Thoracic aorta (tissue), 2 donors: ENCODE measurements around the gene PCBP3. TPM values are rescaled to one million over a fixed set of nuclear protein-coding genes. Genes with fewer than 3 reads are reported as not detected.

Experiments used
- ATAC-seq: fragments of 150-250 bp; one replicate; pipeline ENCODE4 v1.8.0; 2017; ENCODE audit warnings: low read depth; ENCODE audit not compliant: insufficient number of reproducible peaks, low FRiP score
- DNase-seq: peaks from one replicate; pipeline ENCODE4 v3.0.0-alpha.2; 2020; ENCODE audit warnings: low spot score
- H3K27ac ChIP-seq, 2 donors: fragments of 200-600 bp; sonication (generic); 1 replicate in 1 of 2; 2 replicates in 1 of 2; pipeline ENCODE4 v1.5.1; 2016; ENCODE audit warnings: mild to moderate bottlenecking in 2 of 2, moderate library complexity in 2 of 2
- H3K27me3 ChIP-seq: fragments of 200-600 bp; sonication (generic); replicated peaks from 2 replicates; pipeline ENCODE4 v1.6.0; 2016; ENCODE audit warnings: mild to moderate bottlenecking; ENCODE audit not compliant: insufficient read depth
- H3K36me3 ChIP-seq: fragments of 200-600 bp; sonication (generic); one replicate; pipeline ENCODE4 v1.5.1; 2016
- H3K4me1 ChIP-seq, 2 donors: fragments of 200-600 bp; sonication (generic); 1 replicate in 1 of 2; 2 replicates in 1 of 2; pipeline versions ENCODE4 v1.5.1 to v1.6.0; 2016; ENCODE audit warnings: low read depth in 2 of 2, mild to moderate bottlenecking in 1 of 2; ENCODE audit not compliant: control insufficient read depth in 1 of 2
- H3K4me3 ChIP-seq: fragments of 200-600 bp; sonication (generic); 2 replicates; pipeline ENCODE4 v1.5.1; 2016; ENCODE audit warnings: mild to moderate bottlenecking
- H3K9me3 ChIP-seq: fragments of 200-600 bp; sonication (generic); 2 replicates; pipeline ENCODE4 v1.5.1; 2016
- CTCF ChIP-seq: fragments of 200-600 bp; sonication (generic); IDR thresholded peaks from one replicate; pipeline ENCODE4 v1.5.1; 2019; ENCODE audit warnings: antibody characterized with exemption
- total RNA-seq, 2 donors: library from RNA; depleted of rRNA; stranded (reverse); fragments of >200 nt; gene quantifications; one replicate each; pipeline versions ENCODE4 v1.1.0 to v1.2.3, GENCODE V29; 2016

The PCBP3 gene
- total RNA-seq, 2 donors from 2014 or later, result 4.5 to 28.4 TPM

- H3K36me3 ChIP-seq, result no peaks in the 10 kb centered on the region
- H3K4me3 ChIP-seq, result no peak overlapping the region
- no peak for TF ChIP-seq CTCF
- H3K27me3 ChIP-seq, result no peaks in the 10 kb centered on the region
- peaks cover 3 to 34% of the 10 kb centered on the region in 2 donors for H3K4me1 ChIP-seq
- ATAC-seq (no peak), DNase-seq (no peak)
- no peak overlapping the region for H3K27ac ChIP-seq
- H3K9me3 ChIP-seq, result no peaks in the 10 kb centered on the region
These were observed 6.4 kb upstream of the PCBP3 start for GRCh38 chr21:45636951-45637646.

- no peaks in the 10 kb centered on the region for H3K36me3 ChIP-seq
- no peak for TF ChIP-seq CTCF
- no peak overlapping the region for H3K4me3 ChIP-seq
- ATAC-seq (no peak), DNase-seq (no peak)
- H3K27ac ChIP-seq, result no peak overlapping the region
- H3K4me1 ChIP-seq, result peaks cover 3 to 34% of the 10 kb centered on the region in 2 donors
- no peaks in the 10 kb centered on the region for H3K27me3 ChIP-seq
- no peaks in the 10 kb centered on the region for H3K9me3 ChIP-seq
These were observed 5.6 kb upstream of the PCBP3 start for GRCh38 chr21:45637883-45638282.

GRCh38 chr21:45638707-45639106 lies 4.8 kb upstream of the PCBP3 start:
- Histone ChIP-seq H3K27me3 (no peaks in the 10 kb centered on the region), H3K27ac (no peak overlapping the region), H3K4me1 (peaks cover 3 to 34% of the 10 kb centered on the region in 2 donors), H3K4me3 (no peak overlapping the region), H3K36me3 (no peaks in the 10 kb centered on the region), H3K9me3 (no peaks in the 10 kb centered on the region)
- ATAC-seq, result no peak
- TF ChIP-seq CTCF, result no peak
- DNase-seq, result no peak

GRCh38 chr21:45639206-45640000 lies 4.1 kb upstream of the PCBP3 start:
- no peak overlapping the region for H3K4me3 ChIP-seq
- TF ChIP-seq CTCF, result no peak
- H3K9me3 ChIP-seq, result no peaks in the 10 kb centered on the region
- no peaks in the 10 kb centered on the region for H3K27me3 ChIP-seq
- peaks cover 5 to 38% of the 10 kb centered on the region in 2 donors for H3K4me1 ChIP-seq
- DNase-seq (no peak), ATAC-seq (no peak)
- no peaks in the 10 kb centered on the region for H3K36me3 ChIP-seq
- peak overlapping the region in 1 of 2 donors; percentile 12 for H3K27ac ChIP-seq
